Type B pancreatic cell (in vitro differentiated cells): ENCODE results near the gene UNCX. TPM values are rescaled to one million over a fixed set of nuclear protein-coding genes. Genes with fewer than 3 reads are reported as not detected.

Experiments used
- DNase-seq: peaks from one replicate; pipeline ENCODE4 v3.0.0; 2021; ENCODE audit warnings: mixed read lengths; ENCODE audit not compliant: unreplicated experiment; ENCODE audit errors: extremely low spot score
- H3K27ac Mint-ChIP-seq: 2 replicates; pipeline ENCODE4 v1.8.0; 2021; ENCODE audit warnings: mild to moderate bottlenecking, mixed read lengths
- H3K27me3 Mint-ChIP-seq: 2 replicates; pipeline ENCODE4 v1.8.0; 2021; ENCODE audit warnings: mixed read lengths
- H3K36me3 Mint-ChIP-seq: 2 replicates; pipeline ENCODE4 v1.8.0; 2021; ENCODE audit warnings: mixed read lengths
- H3K4me1 Mint-ChIP-seq: one replicate; pipeline ENCODE4 v1.8.0; 2021; ENCODE audit warnings: mixed read lengths; ENCODE audit not compliant: unreplicated experiment
- H3K4me3 Mint-ChIP-seq: 2 replicates; pipeline ENCODE4 v1.8.0; 2021; ENCODE audit warnings: mild to moderate bottlenecking, mixed read lengths
- H3K9me3 Mint-ChIP-seq: 2 replicates; pipeline ENCODE4 v1.8.0; 2021; ENCODE audit warnings: mixed read lengths
- total RNA-seq: library from RNA; stranded (reverse); gene quantifications from 2 replicates; pipeline ENCODE4 v1.2.1, GENCODE V29; 2021; ENCODE audit warnings: low replicate concordance
- TF ChIP-seq, protein P1 (sequence below): fragments of 200-600 bp; sonication (generic); conservative IDR thresholded peaks from 2 replicates; pipeline ENCODE4 v1.5.0; 2021; ENCODE audit warnings: antibody characterized with exemption, mild to moderate bottlenecking

UNCX gene
- total RNA-seq, 1 donor from 2014 or later: 0.48 TPM

DNA sequence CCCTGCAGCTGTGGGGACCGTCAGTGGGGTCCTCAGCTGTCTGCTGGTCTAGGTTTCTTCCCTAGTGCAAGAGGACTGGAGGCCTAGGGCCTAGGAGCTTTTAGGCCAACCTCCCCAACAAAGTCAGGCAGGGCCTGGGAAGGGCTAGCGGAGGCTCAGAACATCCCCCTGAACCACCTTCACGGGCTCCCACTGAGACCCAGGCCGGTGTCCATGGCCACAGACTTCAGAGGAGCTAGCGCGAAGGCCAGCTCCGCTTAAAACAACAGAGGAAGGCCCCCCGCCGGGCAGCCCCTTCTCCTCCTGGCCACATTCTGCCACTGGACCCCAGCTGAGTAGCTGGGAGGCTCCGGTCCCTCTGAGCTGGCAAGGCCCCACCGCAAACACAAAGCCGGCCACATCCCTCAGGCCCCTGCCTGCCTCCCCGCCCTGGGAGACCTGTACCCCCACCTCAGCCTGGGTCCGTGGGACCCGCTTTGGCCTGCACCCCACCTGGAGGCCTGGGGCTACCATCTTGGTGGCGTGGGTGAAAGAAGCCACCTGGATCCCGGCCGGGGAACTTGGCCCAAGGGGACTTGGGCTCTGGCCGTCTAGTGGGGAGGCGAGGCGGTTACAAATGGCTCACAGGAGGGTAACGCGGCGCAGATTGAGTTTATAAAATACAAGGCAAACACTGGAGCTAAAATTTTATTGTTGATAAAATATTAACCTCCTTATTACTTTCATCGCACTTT lies 5.4 kb upstream of the UNCX start:
- DNase-seq: no peak
- H3K27ac Mint-ChIP-seq: no peak overlapping the region
- TF ChIP-seq, protein P1, sequence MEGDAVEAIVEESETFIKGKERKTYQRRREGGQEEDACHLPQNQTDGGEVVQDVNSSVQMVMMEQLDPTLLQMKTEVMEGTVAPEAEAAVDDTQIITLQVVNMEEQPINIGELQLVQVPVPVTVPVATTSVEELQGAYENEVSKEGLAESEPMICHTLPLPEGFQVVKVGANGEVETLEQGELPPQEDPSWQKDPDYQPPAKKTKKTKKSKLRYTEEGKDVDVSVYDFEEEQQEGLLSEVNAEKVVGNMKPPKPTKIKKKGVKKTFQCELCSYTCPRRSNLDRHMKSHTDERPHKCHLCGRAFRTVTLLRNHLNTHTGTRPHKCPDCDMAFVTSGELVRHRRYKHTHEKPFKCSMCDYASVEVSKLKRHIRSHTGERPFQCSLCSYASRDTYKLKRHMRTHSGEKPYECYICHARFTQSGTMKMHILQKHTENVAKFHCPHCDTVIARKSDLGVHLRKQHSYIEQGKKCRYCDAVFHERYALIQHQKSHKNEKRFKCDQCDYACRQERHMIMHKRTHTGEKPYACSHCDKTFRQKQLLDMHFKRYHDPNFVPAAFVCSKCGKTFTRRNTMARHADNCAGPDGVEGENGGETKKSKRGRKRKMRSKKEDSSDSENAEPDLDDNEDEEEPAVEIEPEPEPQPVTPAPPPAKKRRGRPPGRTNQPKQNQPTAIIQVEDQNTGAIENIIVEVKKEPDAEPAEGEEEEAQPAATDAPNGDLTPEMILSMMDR: no peak
- peaks cover 85% of the 10 kb centered on the region for H3K27me3 Mint-ChIP-seq
- H3K9me3 Mint-ChIP-seq: no peaks in the 10 kb centered on the region
- peaks cover 18% of the 10 kb centered on the region for H3K4me1 Mint-ChIP-seq
- H3K36me3 Mint-ChIP-seq: no peaks in the 10 kb centered on the region
- H3K4me3 Mint-ChIP-seq: peak overlapping the region; percentile 39

DNA sequence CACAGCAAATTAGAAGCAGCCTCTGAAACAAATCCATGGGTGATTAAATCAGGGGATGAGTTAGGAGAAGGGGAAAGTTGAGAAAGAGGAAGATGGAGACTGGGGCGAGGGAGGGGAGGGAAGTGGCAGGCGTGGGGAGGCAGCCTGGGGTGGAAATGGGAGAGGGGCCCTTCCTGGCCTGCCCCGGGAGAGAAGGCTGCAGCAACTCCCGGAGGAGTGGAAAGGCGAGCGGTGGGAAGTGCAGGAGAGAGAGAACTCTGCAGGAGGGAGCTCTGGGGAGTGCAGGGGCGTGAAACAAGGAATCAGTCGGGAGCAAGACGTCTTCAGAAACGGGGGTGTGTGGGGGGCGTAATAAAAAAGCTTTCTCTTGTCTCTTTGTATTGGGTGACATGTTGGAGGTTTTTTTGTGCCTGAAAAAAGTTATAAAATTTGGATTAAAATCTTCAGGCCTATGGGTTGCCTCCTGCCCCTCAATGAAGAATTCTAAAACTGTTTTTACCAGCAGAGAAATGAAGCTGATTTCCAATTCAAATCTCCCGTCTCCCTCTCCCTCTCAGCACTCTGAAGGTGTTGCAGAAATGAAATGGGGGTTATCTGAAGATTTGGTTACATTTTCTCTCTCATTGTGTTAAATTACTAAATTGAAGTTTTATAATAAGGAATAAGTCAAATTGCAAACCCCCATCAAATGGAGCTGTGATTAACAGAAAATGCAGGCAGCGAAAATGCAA lies 4.7 kb upstream of the UNCX start:
- TF ChIP-seq, protein P1: no peak
- Mint-ChIP-seq H3K27ac (no peak overlapping the region), H3K9me3 (no peaks in the 10 kb centered on the region), H3K36me3 (no peaks in the 10 kb centered on the region), H3K4me3 (peak overlapping the region; percentile 39), H3K27me3 (peaks cover 86% of the 10 kb centered on the region), H3K4me1 (peaks cover 18% of the 10 kb centered on the region)
- no peak for DNase-seq

DNA sequence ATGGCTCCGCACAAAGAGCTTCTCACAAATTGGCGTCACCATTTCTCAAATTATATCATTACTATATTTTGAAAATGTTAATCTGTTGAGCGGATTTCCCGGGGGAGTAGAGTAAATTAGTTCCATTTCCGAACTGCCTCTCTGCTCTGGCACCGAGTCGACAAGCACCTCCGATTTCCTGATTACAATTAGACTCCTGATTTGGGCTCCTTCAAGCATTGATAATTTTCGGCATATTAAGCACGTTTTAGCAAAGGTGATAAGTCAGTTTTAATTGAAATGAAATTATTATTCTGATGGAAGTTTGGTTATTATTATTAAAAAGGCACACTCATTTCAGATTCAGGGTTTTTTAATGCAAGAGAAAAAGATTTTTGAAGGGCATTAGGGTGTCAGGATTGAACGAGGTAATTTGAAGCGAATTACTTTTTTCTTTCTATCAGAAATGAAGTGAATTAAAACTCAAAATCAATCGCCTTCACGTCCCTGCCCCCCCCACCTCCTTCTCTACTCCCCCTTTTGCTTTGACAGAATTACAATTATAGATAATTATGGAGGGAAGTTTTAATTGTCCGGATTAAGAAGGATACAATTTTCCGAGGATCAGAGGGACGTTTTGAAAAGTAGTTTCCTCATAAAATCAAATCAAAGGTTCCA lies 4.0 kb upstream of the UNCX start:
- Mint-ChIP-seq H3K4me3 (no peak overlapping the region), H3K9me3 (no peaks in the 10 kb centered on the region), H3K27ac (no peak overlapping the region), H3K27me3 (peaks cover 83% of the 10 kb centered on the region), H3K4me1 (peaks cover 18% of the 10 kb centered on the region), H3K36me3 (no peaks in the 10 kb centered on the region)
- no peak for DNase-seq
- TF ChIP-seq, protein P1: no peak

DNA sequence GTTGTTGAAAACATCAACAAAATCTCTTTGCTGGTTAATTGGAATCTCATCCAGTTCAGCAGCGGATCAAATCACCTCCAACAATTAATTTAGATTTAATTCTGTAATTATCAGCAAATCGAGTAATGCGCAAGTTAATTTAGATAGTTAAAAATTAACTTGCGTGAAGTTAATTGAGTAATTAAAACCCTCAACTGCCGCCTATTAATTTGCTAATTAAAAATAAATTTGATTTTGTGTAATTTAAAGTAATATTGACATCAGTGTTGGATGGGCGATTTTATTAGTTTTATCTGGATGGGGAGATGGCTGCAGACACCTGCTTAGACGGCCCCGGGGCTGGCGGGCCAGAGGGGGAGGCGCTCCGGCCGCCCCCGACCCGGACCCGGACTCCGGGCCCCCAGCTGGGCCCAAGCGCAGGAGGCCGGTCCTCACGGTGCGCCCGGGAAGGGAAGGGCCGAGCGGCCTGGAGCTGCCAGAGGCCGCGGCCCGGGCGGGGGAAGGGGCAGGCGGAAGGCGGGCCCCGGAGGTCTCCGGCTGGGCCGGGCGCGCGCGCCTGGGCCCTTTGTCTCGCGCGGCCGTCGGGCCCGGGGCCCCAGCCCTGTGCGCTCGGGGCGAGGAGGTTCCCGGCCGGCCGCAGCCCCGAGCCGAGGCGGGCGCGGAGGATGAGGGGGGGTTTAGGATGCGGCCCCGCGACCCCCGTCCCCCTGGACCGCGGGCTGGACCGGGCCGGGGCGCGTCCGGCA lies 3.3 kb upstream of the UNCX start:
- H3K27ac Mint-ChIP-seq: no peak overlapping the region
- no peaks in the 10 kb centered on the region for H3K36me3 Mint-ChIP-seq
- H3K27me3 Mint-ChIP-seq: peaks cover 84% of the 10 kb centered on the region
- H3K4me1 Mint-ChIP-seq: peaks cover 16% of the 10 kb centered on the region
- no peak overlapping the region for H3K4me3 Mint-ChIP-seq
- H3K9me3 Mint-ChIP-seq: no peaks in the 10 kb centered on the region
- TF ChIP-seq, protein P1: no peak
- DNase-seq: no peak

DNA sequence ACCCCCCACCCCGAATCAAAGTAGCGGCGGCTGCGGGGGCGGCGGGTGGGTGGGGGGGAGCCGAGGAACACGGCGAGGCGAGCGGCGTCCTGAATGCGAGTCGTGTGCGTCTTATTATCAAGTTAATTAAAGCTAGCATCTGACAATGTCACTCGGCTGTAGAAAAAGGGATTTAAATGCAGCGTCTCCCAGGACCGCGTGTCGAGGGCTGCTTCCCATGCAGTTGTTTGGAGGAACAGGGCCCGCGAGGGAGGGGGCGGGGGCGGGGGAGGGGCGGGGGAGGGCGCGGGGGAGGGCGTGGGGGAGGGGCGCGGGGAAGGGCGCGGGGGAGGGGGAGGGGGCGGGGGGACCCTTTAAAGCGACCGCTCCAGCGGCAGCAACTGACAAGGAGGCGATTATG lies 2.7 kb upstream of the UNCX start:
- Mint-ChIP-seq H3K4me1 (peaks cover 14% of the 10 kb centered on the region), H3K27ac (no peak overlapping the region), H3K4me3 (no peak overlapping the region), H3K27me3 (peaks cover 86% of the 10 kb centered on the region), H3K9me3 (no peaks in the 10 kb centered on the region), H3K36me3 (no peaks in the 10 kb centered on the region)
- TF ChIP-seq, protein P1: no peak
- no peak for DNase-seq
